ENCODE data around the gene KCNAB2.

KCNAB2 gene

GRCh38 chr1:6108937-6109614 is 63.4 kb downstream of the KCNAB2 start:
- no peak for TF ChIP-seq POLR2AphosphoS5 (IDR thresholded peaks at IDR 0.05; ENCODE audit: low read depth, low read length)
- peak; percentile 33 to 72; a peak in 3 of 4 replicates for TF ChIP-seq REST (IDR thresholded peaks at IDR 0.05; ENCODE audit: insufficient read depth in 1 of 2, low read depth in 2 of 2, low read length in 2 of 2)

GRCh38 chr1:6109688-6110087 is 64.0 kb downstream of the KCNAB2 start:
- TF ChIP-seq TAF1 (IDR thresholded peaks at IDR 0.05; ENCODE audit: borderline replicate concordance, insufficient read depth, low read length) (no peak), SIN3A (IDR thresholded peaks at IDR 0.05; ENCODE audit: borderline replicate concordance, insufficient read depth, low read length) (no peak), POLR2AphosphoS5 (IDR thresholded peaks at IDR 0.05; ENCODE audit: low read depth, low read length) (no peak), FOXP2 (optimal IDR thresholded peaks at IDR 0.05; ENCODE audit: borderline replicate concordance, extremely low read depth, extremely low read length, insufficient read depth) (no peak), REST (IDR thresholded peaks at IDR 0.05; ENCODE audit: insufficient read depth in 1 of 2, low read depth in 2 of 2, low read length in 2 of 2) (no peak)

GRCh38 chr1:6110326-6110725 is 64.6 kb downstream of the KCNAB2 start:
- TF ChIP-seq FOXP2 (optimal IDR thresholded peaks at IDR 0.05; ENCODE audit: borderline replicate concordance, extremely low read depth, extremely low read length, insufficient read depth) (no peak), SIN3A (IDR thresholded peaks at IDR 0.05; ENCODE audit: borderline replicate concordance, insufficient read depth, low read length) (no peak), REST (IDR thresholded peaks at IDR 0.05; ENCODE audit: insufficient read depth in 1 of 2, low read depth in 2 of 2, low read length in 2 of 2) (no peak)

GRCh38 chr1:6111571-6111970 is 65.9 kb downstream of the KCNAB2 start:
- TF ChIP-seq TAF1 (IDR thresholded peaks at IDR 0.05; ENCODE audit: borderline replicate concordance, insufficient read depth, low read length), result no peak
- TF ChIP-seq SIN3A (IDR thresholded peaks at IDR 0.05; ENCODE audit: borderline replicate concordance, insufficient read depth, low read length), result no peak
- TF ChIP-seq POLR2AphosphoS5 (IDR thresholded peaks at IDR 0.05; ENCODE audit: low read depth, low read length), result no peak
- TF ChIP-seq FOXP2 (optimal IDR thresholded peaks at IDR 0.05; ENCODE audit: borderline replicate concordance, extremely low read depth, extremely low read length, insufficient read depth), result no peak
- TF ChIP-seq REST (IDR thresholded peaks at IDR 0.05; ENCODE audit: insufficient read depth in 1 of 2, low read depth in 2 of 2, low read length in 2 of 2), result no peak

Measured in PFSK-1 (cell line).